LNCaP clone FGC (cell line): ENCODE results near the gene INSYN2A.

Experiments used
- DNase-seq: peaks from one replicate; pipeline ENCODE4 v3.0.0-alpha.2; 2011; ENCODE audit warnings: low read depth
- H3K4me3 ChIP-seq: 2 replicates; pipeline ENCODE4 v1.5.1; 2011; ENCODE audit warnings: mild to moderate bottlenecking, low read depth, low read length, control low read depth
- CTCF ChIP-seq: IDR thresholded peaks from 2 replicates; pipeline ENCODE4 v1.5.1; 2012; ENCODE audit warnings: mild to moderate bottlenecking; ENCODE audit not compliant: control insufficient read depth, insufficient read depth; ENCODE audit errors: extremely low read depth

Gene INSYN2A

GRCh38 chr10:127157506-127158200 lies 38.7 kb downstream of the INSYN2A start:
- no peak for TF ChIP-seq CTCF
- no peak overlapping the region for H3K4me3 ChIP-seq
- DNase-seq = peak; percentile 46

GRCh38 chr10:127157089-127157488 lies 39.3 kb downstream of the INSYN2A start:
- H3K4me3 ChIP-seq = no peak overlapping the region
- DNase-seq = no peak
- no peak for TF ChIP-seq CTCF

- no peak for TF ChIP-seq CTCF
- H3K4me3 ChIP-seq = no peak overlapping the region
- DNase-seq = no peak
These were observed 41.4 kb downstream of the INSYN2A start for GRCh38 chr10:127154831-127155620.

GRCh38 chr10:127153181-127153580 lies 43.2 kb downstream of the INSYN2A start:
- DNase-seq = no peak
- TF ChIP-seq CTCF = no peak
- H3K4me3 ChIP-seq = no peak overlapping the region

GRCh38 chr10:127151981-127152699 lies 44.3 kb downstream of the INSYN2A start:
- H3K4me3 ChIP-seq = no peak overlapping the region
- no peak for DNase-seq
- TF ChIP-seq CTCF = no peak

- TF ChIP-seq CTCF = no peak
- H3K4me3 ChIP-seq = no peak overlapping the region
- no peak for DNase-seq
These were observed 44.9 kb downstream of the INSYN2A start for GRCh38 chr10:127151541-127151940.
